ENCODE measurements around the gene MSANTD1.

The MSANTD1 gene

DNA sequence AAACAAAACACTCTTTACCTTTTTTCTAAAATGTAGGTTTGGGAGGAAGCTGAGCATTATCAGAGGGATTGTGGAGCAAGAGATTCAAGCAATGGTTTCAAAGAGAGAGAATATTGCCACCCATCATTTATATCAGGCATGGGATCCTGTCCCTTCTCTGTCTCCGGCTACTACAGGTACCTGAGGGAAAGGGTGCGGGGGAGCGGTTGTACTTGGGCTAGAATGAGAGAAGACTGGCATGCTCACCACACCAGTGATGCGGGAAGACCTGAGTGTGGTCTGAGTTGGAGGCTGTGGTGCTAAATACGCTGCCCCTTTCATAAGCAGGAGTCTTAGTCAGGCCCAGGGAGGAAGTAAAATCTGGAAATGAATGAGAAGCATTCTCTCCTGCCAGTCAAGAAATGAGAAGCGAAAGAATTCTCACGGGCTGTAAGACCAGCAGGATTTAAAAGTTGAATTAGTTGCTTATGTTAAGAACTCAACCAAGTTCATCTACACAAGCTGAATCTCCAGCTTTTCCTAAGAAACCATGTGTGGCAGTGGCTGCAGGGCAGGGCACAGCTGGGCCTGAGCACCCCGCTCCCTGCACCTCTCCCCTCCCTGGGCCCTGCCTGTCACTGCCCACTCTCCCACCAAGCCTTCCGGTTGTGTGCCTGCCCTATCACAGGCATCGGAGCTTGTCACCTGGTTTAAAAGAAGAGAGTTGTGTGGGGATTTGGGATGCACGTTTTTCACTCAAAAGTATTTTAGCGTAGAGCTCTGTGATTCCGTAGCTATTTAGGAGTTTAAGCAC lies 24.8 kb upstream of the MSANTD1 start:
- TF ChIP-seq, protein P1, sequence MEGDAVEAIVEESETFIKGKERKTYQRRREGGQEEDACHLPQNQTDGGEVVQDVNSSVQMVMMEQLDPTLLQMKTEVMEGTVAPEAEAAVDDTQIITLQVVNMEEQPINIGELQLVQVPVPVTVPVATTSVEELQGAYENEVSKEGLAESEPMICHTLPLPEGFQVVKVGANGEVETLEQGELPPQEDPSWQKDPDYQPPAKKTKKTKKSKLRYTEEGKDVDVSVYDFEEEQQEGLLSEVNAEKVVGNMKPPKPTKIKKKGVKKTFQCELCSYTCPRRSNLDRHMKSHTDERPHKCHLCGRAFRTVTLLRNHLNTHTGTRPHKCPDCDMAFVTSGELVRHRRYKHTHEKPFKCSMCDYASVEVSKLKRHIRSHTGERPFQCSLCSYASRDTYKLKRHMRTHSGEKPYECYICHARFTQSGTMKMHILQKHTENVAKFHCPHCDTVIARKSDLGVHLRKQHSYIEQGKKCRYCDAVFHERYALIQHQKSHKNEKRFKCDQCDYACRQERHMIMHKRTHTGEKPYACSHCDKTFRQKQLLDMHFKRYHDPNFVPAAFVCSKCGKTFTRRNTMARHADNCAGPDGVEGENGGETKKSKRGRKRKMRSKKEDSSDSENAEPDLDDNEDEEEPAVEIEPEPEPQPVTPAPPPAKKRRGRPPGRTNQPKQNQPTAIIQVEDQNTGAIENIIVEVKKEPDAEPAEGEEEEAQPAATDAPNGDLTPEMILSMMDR (conservative IDR thresholded peaks at IDR 0.05), result no peak
- no peak overlapping the region for H3K27ac ChIP-seq

GRCh38 chr4:3225071-3225850 lies 23.7 kb upstream of the MSANTD1 start:
- TF ChIP-seq, protein P1 (conservative IDR thresholded peaks at IDR 0.05), result no peak
- no peak overlapping the region for H3K27ac ChIP-seq

- peak overlapping the region; percentile 14; the same call in 1 of the 2 replicates for H3K27ac ChIP-seq
- TF ChIP-seq, protein P1 (conservative IDR thresholded peaks at IDR 0.05), result no peak
Observed at GRCh38 chr4:3225936-3226335, 23.0 kb upstream of the MSANTD1 start.

- H3K27ac ChIP-seq, result peak overlapping the region; percentile 14; the same call in 1 of the 2 replicates
Observed at GRCh38 chr4:3226467-3226866, 22.5 kb upstream of the MSANTD1 start.

DNA sequence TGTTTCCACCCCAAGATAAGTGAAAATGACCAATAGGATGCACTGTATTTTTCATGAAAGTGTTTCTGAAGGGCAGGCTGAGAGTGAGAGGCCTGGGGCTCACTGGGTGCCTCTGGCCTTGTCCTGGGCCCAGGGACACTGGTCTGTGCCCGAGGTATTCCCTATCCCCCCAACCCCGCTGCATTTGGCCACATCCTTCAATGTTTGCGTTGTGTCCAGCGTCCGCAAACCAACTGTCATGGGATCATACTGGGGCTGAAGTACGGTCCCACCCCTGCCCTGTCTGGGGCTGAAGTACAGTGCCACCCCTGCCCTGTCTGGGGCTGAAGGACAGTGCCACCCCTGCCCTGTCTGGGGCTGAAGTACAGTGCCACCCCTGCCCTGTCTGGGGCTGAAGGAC lies 22.0 kb upstream of the MSANTD1 start:
- TF ChIP-seq, protein P1 (conservative IDR thresholded peaks at IDR 0.05), result no peak
- no peak overlapping the region; the same call in 1 of the 2 replicates for H3K27ac ChIP-seq

More at GRCh38 chr4:3226467-3226866, 22.5 kb upstream of the MSANTD1 start:
- TF ChIP-seq, protein P1 (conservative IDR thresholded peaks at IDR 0.05), result no peak

- no peak overlapping the region for H3K27ac ChIP-seq
- TF ChIP-seq, protein P1 (conservative IDR thresholded peaks at IDR 0.05), result no peak
Observed at GRCh38 chr4:3227878-3228675, 20.9 kb upstream of the MSANTD1 start.

DNA sequence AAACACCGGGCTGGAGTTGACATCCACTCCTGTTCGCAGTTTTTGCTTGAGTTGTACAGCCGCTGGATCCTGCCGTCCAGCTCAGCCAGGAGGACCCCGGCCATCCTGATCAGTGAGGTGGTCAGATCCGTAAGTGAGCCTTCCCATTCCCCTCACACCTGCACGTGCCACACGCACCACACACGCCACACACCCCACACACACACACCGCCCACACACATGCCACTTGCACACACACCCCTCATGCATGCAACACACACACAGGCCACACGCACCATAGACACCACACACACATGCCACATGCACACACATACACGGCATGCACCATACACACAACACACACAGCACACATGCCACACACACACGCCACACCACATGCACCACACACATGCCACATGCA lies 20.1 kb upstream of the MSANTD1 start:
- TF ChIP-seq, protein P1 (conservative IDR thresholded peaks at IDR 0.05), result no peak
- H3K27ac ChIP-seq, result no peak overlapping the region
